Urothelium cell line (cell line): ENCODE measurements around the gene TNFSF12.

Experiments used
- DNase-seq: peaks from one replicate; pipeline ENCODE4 v3.0.0; 2011; ENCODE audit warnings: low spot score, mixed read lengths
- FAIRE-seq: peaks from 2 replicates; lab custom pipeline; 2011; peaks lifted over from hg19 to GRCh38; lab: Jason Lieb, UNC

TNFSF12 gene

DNA sequence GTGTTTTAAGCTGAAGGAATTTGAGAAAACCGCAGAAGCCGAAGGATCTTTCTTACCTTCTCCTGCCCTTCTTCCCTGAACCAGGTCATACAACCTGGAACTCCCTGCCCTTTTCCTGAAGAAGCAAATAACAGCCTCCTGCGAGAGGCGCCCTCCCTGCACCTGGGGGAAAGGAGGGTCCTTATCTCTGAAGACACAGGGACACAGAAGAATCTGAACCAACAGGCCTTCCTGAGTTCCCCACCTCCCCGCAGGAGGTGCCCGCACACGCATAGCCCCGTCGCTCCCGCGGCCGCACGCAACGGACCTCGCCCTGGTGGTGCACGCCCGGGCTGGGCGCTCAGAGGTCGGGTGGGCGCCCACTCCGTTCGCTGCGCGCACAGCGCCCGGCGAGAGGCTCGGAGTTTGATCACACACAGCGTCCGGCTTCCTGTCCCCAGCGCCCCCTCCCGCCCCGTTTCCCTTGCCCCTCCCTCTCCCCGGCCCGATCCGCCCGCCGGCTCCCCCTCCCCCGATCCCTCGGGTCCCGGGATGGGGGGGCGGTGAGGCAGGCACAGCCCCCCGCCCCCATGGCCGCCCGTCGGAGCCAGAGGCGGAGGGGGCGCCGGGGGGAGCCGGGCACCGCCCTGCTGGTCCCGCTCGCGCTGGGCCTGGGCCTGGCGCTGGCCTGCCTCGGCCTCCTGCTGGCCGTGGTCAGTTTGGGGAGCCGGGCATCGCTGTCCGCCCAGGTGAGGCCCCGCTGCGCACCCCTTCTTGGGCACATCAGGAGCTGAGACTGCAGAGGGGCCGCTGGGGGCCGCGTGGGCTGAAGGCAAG is at the start of gene TNFSF12:
TNFSF12 (plus strand) TSS at position 474 of the 816 bp plus-strand sequence; CDS start at position 570, 96 bp downstream.
- no peak for DNase-seq
- no peak for FAIRE-seq

DNA sequence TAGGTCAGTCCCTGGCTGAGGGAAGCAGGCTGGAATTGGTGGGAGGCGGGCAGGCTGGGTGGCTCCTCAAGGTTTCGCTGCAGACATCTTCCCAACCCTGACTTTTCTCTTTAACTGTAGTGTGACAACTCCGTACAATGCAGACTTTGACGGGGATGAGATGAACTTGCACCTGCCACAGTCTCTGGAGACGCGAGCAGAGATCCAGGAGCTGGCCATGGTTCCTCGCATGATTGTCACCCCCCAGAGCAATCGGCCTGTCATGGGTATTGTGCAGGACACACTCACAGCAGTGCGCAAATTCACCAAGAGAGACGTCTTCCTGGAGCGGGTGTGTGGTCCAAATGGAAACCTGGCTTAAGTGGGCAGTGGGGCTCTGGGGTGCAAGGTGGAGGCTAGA is 49.7 kb upstream of the TNFSF12 start:
- FAIRE-seq (no peak), DNase-seq (no peak)

DNA sequence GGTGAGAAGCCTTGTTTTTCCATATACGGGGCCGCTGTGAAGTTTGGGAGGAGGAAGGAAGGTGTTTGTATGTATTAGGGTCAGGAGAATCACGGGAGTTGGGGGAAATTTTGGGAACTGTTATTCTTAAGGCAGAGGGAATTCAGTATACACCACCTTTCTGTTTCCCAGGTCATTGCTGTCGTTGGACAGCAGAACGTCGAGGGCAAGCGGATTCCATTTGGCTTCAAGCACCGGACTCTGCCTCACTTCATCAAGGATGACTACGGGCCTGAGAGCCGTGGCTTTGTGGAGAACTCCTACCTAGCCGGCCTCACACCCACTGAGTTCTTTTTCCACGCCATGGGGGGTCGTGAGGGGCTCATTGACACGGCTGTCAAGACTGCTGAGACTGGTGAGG is 47.1 kb upstream of the TNFSF12 start:
- no peak for DNase-seq
- FAIRE-seq: no peak

GRCh38 chr17:7502171-7502847 is 46.5 kb upstream of the TNFSF12 start:
- DNase-seq: no peak
- no peak for FAIRE-seq

- FAIRE-seq (no peak), DNase-seq (no peak)
These were observed 45.9 kb upstream of the TNFSF12 start for GRCh38 chr17:7502987-7503386.

DNA sequence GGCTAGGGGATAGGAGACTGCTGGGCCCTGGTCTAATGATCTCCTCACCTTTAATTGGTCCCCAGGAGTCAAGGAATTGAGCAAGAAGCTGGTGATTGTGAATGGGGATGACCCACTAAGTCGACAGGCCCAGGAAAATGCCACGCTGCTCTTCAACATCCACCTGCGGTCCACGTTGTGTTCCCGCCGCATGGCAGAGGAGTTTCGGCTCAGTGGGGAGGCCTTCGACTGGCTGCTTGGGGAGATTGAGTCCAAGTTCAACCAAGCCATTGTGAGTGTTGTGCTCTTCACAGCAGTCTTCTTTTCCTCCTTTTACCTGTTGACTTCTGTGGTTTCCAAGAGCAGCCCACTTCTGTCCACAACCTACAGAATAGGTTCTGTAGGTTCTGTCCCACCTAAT is 45.3 kb upstream of the TNFSF12 start:
- no peak for DNase-seq

DNA sequence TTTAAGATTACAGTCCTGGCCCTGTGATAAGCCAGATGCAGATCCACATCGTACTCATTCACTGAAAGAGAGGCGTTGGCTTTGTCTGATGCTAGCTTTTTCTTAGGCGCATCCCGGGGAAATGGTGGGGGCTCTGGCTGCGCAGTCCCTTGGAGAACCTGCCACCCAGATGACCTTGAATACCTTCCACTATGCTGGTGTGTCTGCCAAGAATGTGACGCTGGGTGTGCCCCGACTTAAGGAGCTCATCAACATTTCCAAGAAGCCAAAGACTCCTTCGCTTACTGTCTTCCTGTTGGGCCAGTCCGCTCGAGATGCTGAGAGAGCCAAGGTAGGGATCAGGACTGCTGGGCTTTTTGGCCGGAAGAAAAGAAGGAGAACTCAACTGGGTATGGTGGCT is 40.7 kb upstream of the TNFSF12 start:
- FAIRE-seq: no peak
- DNase-seq: no peak

More for the DNA sequence above, 45.3 kb upstream of the TNFSF12 start:
- FAIRE-seq: no peak

DNA sequence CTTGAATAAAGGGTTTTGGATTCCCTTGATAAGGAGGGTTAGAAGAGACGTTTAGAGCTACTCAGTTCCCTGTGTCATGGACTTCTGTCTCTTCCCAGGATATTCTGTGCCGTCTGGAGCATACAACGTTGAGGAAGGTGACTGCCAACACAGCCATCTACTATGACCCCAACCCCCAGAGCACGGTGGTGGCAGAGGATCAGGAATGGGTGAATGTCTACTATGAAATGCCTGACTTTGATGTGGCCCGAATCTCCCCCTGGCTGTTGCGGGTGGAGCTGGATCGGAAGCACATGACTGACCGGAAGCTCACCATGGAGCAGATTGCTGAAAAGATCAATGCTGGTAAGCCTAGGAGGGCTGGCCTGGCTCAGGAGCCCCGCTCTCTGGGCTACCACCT is 40.0 kb upstream of the TNFSF12 start:
- DNase-seq (no peak), FAIRE-seq (no peak)

DNA sequence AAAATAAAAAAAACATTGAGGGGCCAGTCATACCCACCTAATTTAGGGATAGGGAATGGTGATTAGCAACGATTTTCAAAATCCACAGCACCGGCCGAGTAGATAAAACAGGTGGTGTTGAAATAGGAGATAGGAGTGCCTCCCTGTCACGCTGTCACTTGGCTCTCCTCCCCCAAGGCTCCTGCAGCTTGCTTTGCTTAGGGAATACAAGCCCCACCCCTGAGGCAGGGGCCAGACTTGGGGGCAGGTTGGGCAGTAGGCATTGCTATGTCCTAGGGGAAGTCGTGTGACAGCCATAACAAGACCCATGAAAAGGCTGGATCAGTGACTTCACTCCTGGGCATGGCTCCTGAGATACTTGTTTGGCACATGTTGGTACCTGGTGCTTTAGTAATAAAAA is 38.9 kb upstream of the TNFSF12 start:
- DNase-seq (no peak), FAIRE-seq (no peak)

DNA sequence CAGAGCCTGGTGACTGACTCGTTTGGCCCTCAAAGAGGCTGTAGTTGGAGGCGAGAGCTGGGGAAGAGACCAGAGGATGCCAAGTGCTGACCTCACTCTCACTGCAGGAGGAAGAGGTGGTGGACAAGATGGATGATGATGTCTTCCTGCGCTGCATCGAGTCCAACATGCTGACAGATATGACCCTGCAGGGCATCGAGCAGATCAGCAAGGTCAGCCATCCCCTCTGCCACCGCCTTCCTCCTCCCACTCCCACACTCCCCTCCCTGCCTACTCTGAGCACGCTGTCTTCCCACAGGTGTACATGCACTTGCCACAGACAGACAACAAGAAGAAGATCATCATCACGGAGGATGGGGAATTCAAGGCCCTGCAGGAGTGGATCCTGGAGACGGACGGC is 37.8 kb upstream of the TNFSF12 start:
- FAIRE-seq: peak; percentile 5
- DNase-seq: no peak

DNA sequence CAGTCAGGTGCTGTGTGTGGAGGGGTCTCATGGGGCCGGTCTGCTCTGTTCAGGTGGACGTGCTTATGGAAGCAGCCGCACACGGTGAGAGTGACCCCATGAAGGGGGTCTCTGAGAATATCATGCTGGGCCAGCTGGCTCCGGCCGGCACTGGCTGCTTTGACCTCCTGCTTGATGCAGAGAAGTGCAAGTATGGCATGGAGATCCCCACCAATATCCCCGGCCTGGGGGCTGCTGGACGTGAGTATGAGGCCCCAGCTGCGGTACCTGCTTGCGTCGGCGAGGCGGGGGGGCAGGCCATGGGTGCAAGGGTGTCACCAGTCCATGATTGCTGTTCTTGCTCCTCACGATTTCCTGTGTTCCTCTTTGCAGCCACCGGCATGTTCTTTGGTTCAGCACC is 36.8 kb upstream of the TNFSF12 start:
- DNase-seq (no peak), FAIRE-seq (no peak)

- FAIRE-seq (no peak), DNase-seq (no peak)
These were observed 35.9 kb upstream of the TNFSF12 start for GRCh38 chr17:7512824-7513540.

- no peak for FAIRE-seq
- no peak for DNase-seq
These were observed 34.9 kb upstream of the TNFSF12 start for GRCh38 chr17:7513850-7514419.

- DNase-seq (no peak), FAIRE-seq (no peak)
These were observed 32.8 kb upstream of the TNFSF12 start for GRCh38 chr17:7515911-7516610.

DNA sequence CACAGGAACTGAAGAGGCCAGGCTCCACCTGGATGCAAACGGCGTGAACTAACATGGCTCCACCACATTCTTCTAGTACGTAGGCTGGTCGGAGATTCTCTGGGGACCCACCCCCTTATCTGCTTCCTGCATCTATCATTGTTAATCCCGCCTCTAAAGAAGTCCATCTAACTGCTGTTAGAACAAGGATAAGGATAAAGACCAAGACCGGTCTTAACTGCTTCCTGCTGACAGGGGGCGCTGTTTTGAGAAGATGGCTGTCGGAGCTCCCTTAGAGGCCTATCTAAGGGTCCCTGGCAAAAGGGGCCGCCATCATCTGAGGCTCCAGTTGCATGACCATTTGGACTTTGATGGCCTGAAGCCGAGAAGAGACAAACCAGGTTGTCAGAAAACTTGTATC is 25.8 kb upstream of the TNFSF12 start:
- FAIRE-seq: no peak
- DNase-seq: no peak

- DNase-seq (no peak), FAIRE-seq (no peak)
These were observed 20.0 kb upstream of the TNFSF12 start for GRCh38 chr17:7528842-7529241.

- DNase-seq: no peak
- FAIRE-seq: no peak
These were observed 18.6 kb upstream of the TNFSF12 start for GRCh38 chr17:7530023-7530900.

GRCh38 chr17:7538050-7538449 is 10.8 kb upstream of the TNFSF12 start:
- DNase-seq (no peak), FAIRE-seq (no peak)

GRCh38 chr17:7538891-7539545 is 9.8 kb upstream of the TNFSF12 start:
- no peak for DNase-seq
- FAIRE-seq: no peak
